GM21619 (cell line): ENCODE data around the gene NUDCD2.
"Not testable (repeated sequence)": the region's sequence is repeated elsewhere in the genome, so short reads cannot be mapped to it uniquely, and the experiment has no call there.

Experiments
- ATAC-seq: cut with Tn5 transposase; IDR thresholded peaks from one replicate; pipeline ENCODE4 v1.9.1; 2021; ENCODE audit not compliant: unreplicated experiment

Gene NUDCD2

GRCh38 chr5:163433271-163433670 is 26.6 kb downstream of the NUDCD2 start:
- ATAC-seq, result no peak

- no peak for ATAC-seq
Measured at GRCh38 chr5:163432544-163432943, 27.4 kb downstream of the NUDCD2 start.

- ATAC-seq, result not testable (repeated sequence)
Measured at GRCh38 chr5:163426128-163426527, 33.8 kb downstream of the NUDCD2 start.

- no peak for ATAC-seq
Measured at GRCh38 chr5:163424836-163425235, 35.1 kb downstream of the NUDCD2 start.

- ATAC-seq, result not testable (repeated sequence)
Measured at GRCh38 chr5:163415673-163416072, 44.2 kb downstream of the NUDCD2 start.

GRCh38 chr5:163410505-163410904 is 49.4 kb downstream of the NUDCD2 start:
- no peak for ATAC-seq

- ATAC-seq, result no peak
Measured at GRCh38 chr5:163409384-163409783, 50.5 kb downstream of the NUDCD2 start.

GRCh38 chr5:163408311-163408923 is 51.5 kb downstream of the NUDCD2 start:
- peak; percentile 59 for ATAC-seq

- ATAC-seq, result peak; percentile 88
Measured at GRCh38 chr5:163407034-163407655, 52.8 kb downstream of the NUDCD2 start.

- ATAC-seq, result no peak
Measured at GRCh38 chr5:163404364-163405173, 55.3 kb downstream of the NUDCD2 start.

GRCh38 chr5:163402007-163402406 is 57.9 kb downstream of the NUDCD2 start:
- no peak for ATAC-seq

GRCh38 chr5:163401271-163401670 is 58.6 kb downstream of the NUDCD2 start:
- no peak for ATAC-seq

GRCh38 chr5:163399923-163400322 is 60.0 kb downstream of the NUDCD2 start:
- ATAC-seq, result no peak

- no peak for ATAC-seq
Measured at GRCh38 chr5:163397354-163397753, 62.5 kb downstream of the NUDCD2 start.

GRCh38 chr5:163396818-163397340 is 63.0 kb downstream of the NUDCD2 start:
- not testable (repeated sequence) for ATAC-seq
